Immature natural killer cell (primary cell): ENCODE results near the gene ABCC3. TPM values are rescaled to one million over a fixed set of nuclear protein-coding genes. Genes with fewer than 3 reads are reported as not detected.

Experiments
- DNase-seq, 3 donors: peaks; one replicate each; pipeline ENCODE4 v3.0.0; 2022; ENCODE audit warnings: mixed read lengths in 1 of 3
- H3K27ac Mint-ChIP-seq, 6 donors: one replicate each; pipeline ENCODE4 v1.8.0; 2020; ENCODE audit warnings: mixed read lengths in 6 of 6, mild to moderate bottlenecking in 5 of 6, inconsistent platforms in 4 of 6, moderate library complexity in 3 of 6
- H3K27me3 Mint-ChIP-seq, 3 donors: one replicate each; pipeline ENCODE4 v1.8.0; 2020 to 2021; ENCODE audit warnings: low read depth in 3 of 3, mild to moderate bottlenecking in 3 of 3, mixed read lengths in 3 of 3, moderate library complexity in 3 of 3, inconsistent platforms in 1 of 3
- H3K36me3 Mint-ChIP-seq, 3 donors: one replicate each; pipeline ENCODE4 v1.8.0; 2020; ENCODE audit warnings: mixed read lengths in 3 of 3, inconsistent platforms in 2 of 3, mild to moderate bottlenecking in 2 of 3
- H3K4me1 Mint-ChIP-seq, 2 donors: one replicate each; pipeline ENCODE4 v1.8.0; 2020; ENCODE audit warnings: inconsistent platforms in 2 of 2, mild to moderate bottlenecking in 2 of 2, mixed read lengths in 2 of 2, moderate library complexity in 1 of 2
- H3K4me3 Mint-ChIP-seq, 5 donors: one replicate each; pipeline ENCODE4 v1.8.0; 2020; ENCODE audit warnings: mild to moderate bottlenecking in 5 of 5, mixed read lengths in 5 of 5, inconsistent platforms in 3 of 5, moderate library complexity in 3 of 5
- H3K9me3 Mint-ChIP-seq, 6 donors: one replicate each; pipeline ENCODE4 v1.8.0; 2020; ENCODE audit warnings: mild to moderate bottlenecking in 6 of 6, mixed read lengths in 6 of 6, inconsistent platforms in 4 of 6, moderate library complexity in 3 of 6
- polyA plus RNA-seq, 3 donors: library from polyadenylated mRNA; unstranded; fragments of 300-500 nt; fragmentation: Illumina TruSeq; gene quantifications; one replicate each; pipeline ENCODE4 v1.2.3, GENCODE V29; 2021

The ABCC3 gene
- polyA plus RNA-seq, 3 donors from 2014 or later = 0.52 to 1.2 TPM; not detected in 1

DNA sequence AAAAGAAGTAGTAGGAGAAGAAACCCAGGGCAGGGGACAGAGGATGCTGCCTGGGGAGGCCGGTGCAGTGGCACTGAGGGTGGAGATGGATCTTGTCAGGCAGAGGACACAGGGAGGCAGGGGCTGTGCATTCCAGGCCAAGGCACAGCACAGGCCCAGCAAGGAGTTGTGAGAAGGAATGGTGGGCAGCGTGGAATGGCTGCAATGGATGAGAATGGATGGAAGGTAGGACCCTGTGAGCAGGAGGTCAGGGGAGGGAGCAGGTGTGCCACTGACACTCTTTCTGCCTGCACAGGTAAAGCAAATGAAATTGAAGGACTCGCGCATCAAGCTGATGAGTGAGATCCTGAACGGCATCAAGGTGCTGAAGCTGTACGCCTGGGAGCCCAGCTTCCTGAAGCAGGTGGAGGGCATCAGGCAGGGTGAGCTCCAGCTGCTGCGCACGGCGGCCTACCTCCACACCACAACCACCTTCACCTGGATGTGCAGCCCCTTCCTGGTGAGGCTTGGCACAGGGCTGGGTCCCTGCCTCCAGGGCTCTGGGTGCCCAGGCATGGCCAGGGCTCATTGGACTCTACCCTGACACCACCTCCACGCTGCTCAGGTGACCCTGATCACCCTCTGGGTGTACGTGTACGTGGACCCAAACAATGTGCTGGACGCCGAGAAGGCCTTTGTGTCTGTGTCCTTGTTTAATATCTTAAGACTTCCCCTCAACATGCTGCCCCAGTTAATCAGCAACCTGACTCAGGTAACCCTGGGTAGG is 32.8 kb downstream of the ABCC3 start:
- H3K27me3 Mint-ChIP-seq = peaks cover 0 to 5% (median 0%) of the 10 kb centered on the region in 3 donors
- H3K36me3 Mint-ChIP-seq = no peaks in the 10 kb centered on the region
- no peaks in the 10 kb centered on the region for H3K4me1 Mint-ChIP-seq
- H3K27ac Mint-ChIP-seq = no peak overlapping the region
- no peak for DNase-seq
- H3K4me3 Mint-ChIP-seq = no peak overlapping the region
- no peaks in the 10 kb centered on the region for H3K9me3 Mint-ChIP-seq

DNA sequence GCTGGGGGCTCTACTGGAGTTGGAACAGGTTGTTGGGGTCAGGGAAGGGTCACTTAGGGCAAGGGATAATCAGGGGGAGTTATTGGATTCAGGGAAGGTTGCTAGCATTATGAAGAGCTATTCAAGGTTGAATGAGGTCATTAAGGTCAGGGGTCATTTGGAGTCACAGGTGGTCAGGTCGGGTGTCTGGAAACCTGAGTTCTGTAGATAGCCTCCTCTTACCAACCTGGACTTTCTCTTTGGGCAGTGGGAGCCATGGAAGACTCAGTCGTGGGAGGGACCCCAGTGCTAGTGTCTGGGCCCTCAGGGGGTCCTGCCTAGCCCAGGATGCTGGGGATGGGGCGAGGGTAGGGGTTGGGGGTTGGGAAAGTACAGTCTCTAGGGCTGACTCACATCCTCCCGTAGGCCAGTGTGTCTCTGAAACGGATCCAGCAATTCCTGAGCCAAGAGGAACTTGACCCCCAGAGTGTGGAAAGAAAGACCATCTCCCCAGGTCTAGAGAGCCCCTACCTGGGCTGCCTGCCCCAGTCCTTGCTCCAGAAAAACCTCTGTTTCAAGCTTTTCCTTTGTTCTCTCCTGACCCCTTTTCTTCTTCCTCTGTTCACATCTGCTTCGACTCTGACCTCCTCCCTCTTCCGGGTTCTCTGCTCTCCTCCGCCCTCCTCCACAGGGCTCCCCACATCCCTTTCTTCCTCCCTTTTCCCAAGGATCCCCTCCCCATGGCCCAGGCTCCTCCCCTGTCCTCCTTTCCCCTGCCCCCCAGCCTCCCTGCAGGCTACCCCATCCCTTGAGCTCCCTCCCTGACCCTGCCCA is 33.5 kb downstream of the ABCC3 start:
- no peaks in the 10 kb centered on the region for H3K36me3 Mint-ChIP-seq
- no peak overlapping the region for H3K27ac Mint-ChIP-seq
- no peaks in the 10 kb centered on the region for H3K9me3 Mint-ChIP-seq
- peaks cover 0 to 2% (median 0%) of the 10 kb centered on the region in 3 donors for H3K27me3 Mint-ChIP-seq
- DNase-seq = no peak
- no peak overlapping the region for H3K4me3 Mint-ChIP-seq
- no peaks in the 10 kb centered on the region for H3K4me1 Mint-ChIP-seq

DNA sequence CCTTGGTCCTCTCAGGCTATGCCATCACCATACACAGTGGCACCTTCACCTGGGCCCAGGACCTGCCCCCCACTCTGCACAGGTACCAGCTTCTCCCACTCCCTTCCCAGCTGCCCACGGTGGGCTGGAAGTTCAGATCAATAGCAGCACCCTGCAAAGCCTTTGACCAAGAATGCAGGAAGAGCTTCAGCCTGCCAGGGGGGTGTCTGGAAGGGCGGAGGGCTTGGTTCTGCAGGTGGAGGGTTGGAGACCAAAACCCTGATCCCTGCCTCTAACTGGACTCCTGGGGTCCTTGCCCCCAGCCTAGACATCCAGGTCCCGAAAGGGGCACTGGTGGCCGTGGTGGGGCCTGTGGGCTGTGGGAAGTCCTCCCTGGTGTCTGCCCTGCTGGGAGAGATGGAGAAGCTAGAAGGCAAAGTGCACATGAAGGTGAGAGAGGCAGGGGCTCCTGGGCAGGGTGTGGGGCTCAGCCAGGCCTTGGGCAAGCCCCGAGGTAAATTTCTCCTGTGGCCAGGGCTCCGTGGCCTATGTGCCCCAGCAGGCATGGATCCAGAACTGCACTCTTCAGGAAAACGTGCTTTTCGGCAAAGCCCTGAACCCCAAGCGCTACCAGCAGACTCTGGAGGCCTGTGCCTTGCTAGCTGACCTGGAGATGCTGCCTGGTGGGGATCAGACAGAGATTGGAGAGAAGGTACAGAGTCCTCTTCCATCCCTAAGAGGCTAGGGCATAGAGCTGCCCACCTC is 34.3 kb downstream of the ABCC3 start:
- H3K4me3 Mint-ChIP-seq = no peak overlapping the region
- DNase-seq = no peak
- peaks cover 0 to 2% (median 0%) of the 10 kb centered on the region in 3 donors for H3K27me3 Mint-ChIP-seq
- no peaks in the 10 kb centered on the region for H3K9me3 Mint-ChIP-seq
- H3K27ac Mint-ChIP-seq = peak overlapping the region in 1 of 6 donors; percentile 25
- no peaks in the 10 kb centered on the region for H3K36me3 Mint-ChIP-seq
- no peaks in the 10 kb centered on the region for H3K4me1 Mint-ChIP-seq

DNA sequence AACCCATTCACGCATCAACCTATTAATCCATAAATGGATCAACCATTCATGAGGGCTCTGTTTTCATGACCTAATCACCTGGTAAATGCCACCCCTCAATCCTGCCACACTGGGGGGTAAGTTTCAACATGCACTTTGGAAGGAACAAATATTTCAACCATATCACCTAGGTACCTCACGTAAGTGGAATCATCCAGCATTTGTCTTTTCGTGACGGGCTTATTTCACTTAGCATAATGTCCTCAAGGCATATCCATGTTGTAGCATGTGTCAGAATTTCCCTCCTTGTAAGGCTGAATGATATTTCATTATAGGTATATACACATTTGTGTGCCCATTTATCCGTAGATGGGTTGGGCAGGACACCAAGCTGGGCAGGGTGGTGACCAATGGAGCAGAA is 37.4 kb downstream of the ABCC3 start:
- Mint-ChIP-seq H3K9me3 (no peaks in the 10 kb centered on the region), H3K4me1 (no peaks in the 10 kb centered on the region), H3K27ac (no peak overlapping the region), H3K36me3 (no peaks in the 10 kb centered on the region), H3K4me3 (no peak overlapping the region), H3K27me3 (peaks cover 0 to 2% (median 2%) of the 10 kb centered on the region in 3 donors)
- DNase-seq = no peak

DNA sequence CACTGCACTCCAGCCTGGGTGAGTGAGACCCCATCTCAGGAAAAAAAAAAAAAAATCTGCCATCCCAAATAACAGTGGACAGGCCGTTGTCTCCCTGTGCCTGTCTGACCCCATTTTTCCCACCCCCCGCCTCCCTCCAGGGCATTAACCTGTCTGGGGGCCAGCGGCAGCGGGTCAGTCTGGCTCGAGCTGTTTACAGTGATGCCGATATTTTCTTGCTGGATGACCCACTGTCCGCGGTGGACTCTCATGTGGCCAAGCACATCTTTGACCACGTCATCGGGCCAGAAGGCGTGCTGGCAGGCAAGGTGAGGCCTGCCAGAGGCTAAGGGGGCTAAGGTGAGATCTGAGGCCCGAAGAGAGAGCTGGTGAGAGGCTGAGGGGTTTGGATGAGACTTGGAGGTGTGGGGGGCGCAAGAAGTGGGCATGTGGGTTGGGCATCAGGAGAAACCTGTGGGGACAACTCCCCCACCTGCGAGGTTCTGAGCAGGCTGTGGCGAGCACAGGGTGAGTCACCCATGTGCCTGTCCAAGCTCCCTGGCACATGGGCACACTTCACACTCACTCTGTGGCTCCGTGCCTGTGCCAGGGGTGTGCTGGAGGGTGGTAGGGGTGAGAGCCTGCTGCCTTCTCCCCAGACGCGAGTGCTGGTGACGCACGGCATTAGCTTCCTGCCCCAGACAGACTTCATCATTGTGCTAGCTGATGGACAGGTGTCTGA is 38.3 kb downstream of the ABCC3 start:
- H3K27ac Mint-ChIP-seq = no peak overlapping the region

DNA sequence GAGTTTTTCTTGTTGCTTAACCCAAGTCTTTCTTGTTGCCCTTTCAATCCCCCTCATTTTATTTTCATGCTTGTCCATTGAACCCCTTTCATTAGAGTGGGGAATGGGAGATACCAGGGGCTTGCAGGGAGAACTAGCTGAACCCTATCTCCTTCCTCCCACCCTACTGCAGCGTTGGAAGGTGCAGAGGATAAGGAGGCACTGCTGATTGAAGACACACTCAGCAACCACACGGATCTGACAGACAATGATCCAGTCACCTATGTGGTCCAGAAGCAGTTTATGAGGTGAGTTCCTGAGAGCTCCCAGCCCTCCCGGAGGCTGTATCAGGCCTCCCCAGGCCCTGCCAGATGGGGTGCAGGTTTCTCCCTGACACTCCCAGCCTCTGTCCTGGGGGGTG is 40.5 kb downstream of the ABCC3 start:
- H3K27ac Mint-ChIP-seq = no peak overlapping the region
- no peak for DNase-seq
- H3K4me1 Mint-ChIP-seq = no peaks in the 10 kb centered on the region
- H3K27me3 Mint-ChIP-seq = peaks cover 2% of the 10 kb centered on the region in 3 donors
- no peaks in the 10 kb centered on the region for H3K36me3 Mint-ChIP-seq
- H3K4me3 Mint-ChIP-seq = no peak overlapping the region
- no peaks in the 10 kb centered on the region for H3K9me3 Mint-ChIP-seq

More for the DNA sequence above, 38.3 kb downstream of the ABCC3 start:
- Mint-ChIP-seq H3K9me3 (no peaks in the 10 kb centered on the region), H3K36me3 (no peaks in the 10 kb centered on the region), H3K4me1 (no peaks in the 10 kb centered on the region), H3K27me3 (peaks cover 2% of the 10 kb centered on the region in 3 donors), H3K4me3 (no peak overlapping the region)
- DNase-seq = no peak

DNA sequence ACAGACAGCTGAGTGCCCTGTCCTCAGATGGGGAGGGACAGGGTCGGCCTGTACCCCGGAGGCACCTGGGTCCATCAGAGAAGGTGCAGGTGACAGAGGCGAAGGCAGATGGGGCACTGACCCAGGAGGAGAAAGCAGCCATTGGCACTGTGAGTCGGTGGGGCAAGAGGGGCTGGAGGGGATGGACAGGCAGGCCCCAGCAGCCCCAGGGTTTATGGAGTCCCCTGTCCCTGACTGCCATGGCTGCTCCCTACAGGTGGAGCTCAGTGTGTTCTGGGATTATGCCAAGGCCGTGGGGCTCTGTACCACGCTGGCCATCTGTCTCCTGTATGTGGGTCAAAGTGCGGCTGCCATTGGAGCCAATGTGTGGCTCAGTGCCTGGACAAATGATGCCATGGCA is 40.9 kb downstream of the ABCC3 start:
- Mint-ChIP-seq H3K4me3 (no peak overlapping the region), H3K27me3 (peaks cover 2% of the 10 kb centered on the region in 3 donors), H3K9me3 (no peaks in the 10 kb centered on the region), H3K4me1 (no peaks in the 10 kb centered on the region), H3K36me3 (no peaks in the 10 kb centered on the region), H3K27ac (no peak overlapping the region)
- DNase-seq = no peak

DNA sequence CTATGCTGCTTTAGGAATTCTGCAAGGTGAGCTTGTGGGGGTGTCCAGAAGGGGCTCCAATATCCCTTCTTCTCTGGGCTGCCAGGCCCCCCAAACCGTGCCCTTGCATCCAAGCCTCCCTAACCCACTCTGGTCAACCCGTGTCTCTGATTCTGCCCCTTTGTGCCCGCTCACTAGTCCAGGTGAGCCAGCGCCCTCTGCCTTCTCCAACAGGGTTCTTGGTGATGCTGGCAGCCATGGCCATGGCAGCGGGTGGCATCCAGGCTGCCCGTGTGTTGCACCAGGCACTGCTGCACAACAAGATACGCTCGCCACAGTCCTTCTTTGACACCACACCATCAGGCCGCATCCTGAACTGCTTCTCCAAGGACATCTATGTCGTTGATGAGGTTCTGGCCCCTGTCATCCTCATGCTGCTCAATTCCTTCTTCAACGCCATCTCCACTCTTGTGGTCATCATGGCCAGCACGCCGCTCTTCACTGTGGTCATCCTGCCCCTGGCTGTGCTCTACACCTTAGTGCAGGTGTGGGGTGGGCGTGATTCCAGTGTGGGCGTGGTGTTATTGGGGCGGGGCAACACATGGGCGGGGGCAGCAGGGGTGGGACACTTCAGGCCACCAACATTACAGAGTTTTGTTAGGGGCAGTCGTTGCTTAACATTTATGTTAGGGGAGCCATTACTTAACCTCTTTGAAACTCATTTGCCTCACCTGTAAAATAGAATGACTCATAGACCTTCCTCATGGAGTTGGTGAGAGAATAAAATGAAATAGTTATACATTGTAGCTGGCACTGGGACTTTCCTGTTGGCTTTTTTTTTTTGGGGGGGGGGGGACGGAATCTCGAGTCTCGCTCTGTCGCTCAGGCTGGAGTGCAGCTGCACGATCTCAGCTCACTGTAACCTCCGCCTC is 41.6 kb downstream of the ABCC3 start:
- Mint-ChIP-seq H3K9me3 (peaks cover 0 to 2% (median 0%) of the 10 kb centered on the region in 6 donors), H3K4me3 (no peak overlapping the region)

DNA sequence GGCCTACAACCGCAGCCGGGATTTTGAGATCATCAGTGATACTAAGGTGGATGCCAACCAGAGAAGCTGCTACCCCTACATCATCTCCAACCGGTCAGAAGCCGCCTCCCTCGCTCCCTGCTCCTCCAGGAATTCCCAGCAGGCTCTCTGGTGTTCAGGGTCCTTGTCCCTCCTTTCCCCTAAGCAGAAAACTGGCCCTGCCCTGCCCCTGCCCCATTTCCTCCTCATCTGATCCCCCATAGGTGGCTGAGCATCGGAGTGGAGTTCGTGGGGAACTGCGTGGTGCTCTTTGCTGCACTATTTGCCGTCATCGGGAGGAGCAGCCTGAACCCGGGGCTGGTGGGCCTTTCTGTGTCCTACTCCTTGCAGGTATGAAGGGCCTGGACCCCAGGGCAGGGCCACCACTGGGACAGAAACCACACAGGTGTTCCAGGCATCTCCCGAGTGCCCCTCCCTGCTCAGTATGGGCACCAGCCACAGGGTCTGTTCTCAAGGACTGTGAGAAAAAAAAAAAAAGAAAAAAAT is 43.2 kb downstream of the ABCC3 start:
- peaks cover 1 to 7% of the 10 kb centered on the region in 2 donors for H3K4me1 Mint-ChIP-seq
- H3K27me3 Mint-ChIP-seq = peaks cover 2 to 9% (median 2%) of the 10 kb centered on the region in 3 donors
- no peak overlapping the region for H3K27ac Mint-ChIP-seq
- peaks cover 0 to 3% (median 0%) of the 10 kb centered on the region in 6 donors for H3K9me3 Mint-ChIP-seq
- H3K36me3 Mint-ChIP-seq = no peaks in the 10 kb centered on the region
- DNase-seq = no peak
- H3K4me3 Mint-ChIP-seq = no peak overlapping the region

More for the DNA sequence above, 41.6 kb downstream of the ABCC3 start:
- no peak for DNase-seq
- Mint-ChIP-seq H3K27ac (no peak overlapping the region), H3K36me3 (no peaks in the 10 kb centered on the region), H3K27me3 (peaks cover 2 to 3% (median 2%) of the 10 kb centered on the region in 3 donors), H3K4me1 (peaks cover 0 to 4% of the 10 kb centered on the region in 2 donors)

DNA sequence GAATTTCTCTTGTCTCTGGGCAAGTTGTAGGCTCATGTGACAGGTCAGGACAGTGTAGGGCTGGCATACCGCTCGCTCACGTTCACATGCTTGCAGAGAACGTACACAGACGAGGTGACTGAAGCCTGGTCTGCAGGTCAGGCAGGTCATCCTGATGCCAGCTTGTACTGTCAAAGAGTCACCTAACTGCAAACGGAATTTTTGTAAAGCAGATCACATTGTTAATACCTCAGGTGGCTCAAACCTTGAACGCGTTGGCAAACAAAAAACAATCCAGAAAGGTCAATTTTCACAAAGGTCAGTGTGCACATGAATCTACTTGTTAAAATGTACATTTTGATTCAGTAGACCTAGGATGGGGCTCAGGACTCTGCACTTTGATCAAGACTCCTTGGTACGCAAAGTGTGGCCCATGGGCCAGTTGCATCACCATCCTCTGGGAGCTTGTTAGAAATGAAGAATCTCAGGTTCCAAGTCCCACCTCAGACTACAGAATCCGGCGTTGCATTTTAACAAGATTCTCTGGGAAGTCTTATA is 44.4 kb downstream of the ABCC3 start:
- Mint-ChIP-seq H3K27ac (no peak overlapping the region), H3K4me3 (no peak overlapping the region), H3K4me1 (peaks cover 1 to 7% of the 10 kb centered on the region in 2 donors), H3K27me3 (peaks cover 2 to 9% (median 2%) of the 10 kb centered on the region in 3 donors), H3K9me3 (peaks cover 0 to 3% (median 0%) of the 10 kb centered on the region in 6 donors), H3K36me3 (no peaks in the 10 kb centered on the region)
- DNase-seq = no peak

DNA sequence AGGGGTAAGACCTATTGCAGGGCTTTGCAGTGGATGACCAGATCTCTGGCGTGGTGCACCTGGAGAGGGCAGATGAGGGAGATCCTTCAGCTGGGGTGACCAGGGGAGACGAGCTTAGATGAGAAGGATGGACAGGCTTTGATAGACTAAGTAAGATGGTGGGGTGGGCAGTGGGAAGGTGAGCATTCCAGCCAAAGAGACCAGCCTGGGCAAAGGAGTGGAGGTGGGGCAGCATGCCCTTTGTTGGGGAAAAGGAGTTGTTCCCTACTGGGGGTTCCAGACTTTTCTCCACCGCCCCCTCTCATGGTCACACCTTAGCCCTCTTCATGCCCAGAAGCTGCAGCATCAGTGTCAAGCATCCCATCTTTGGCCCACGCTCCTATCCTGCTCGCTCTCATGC is 45.4 kb downstream of the ABCC3 start:
- Mint-ChIP-seq H3K4me3 (no peak overlapping the region), H3K36me3 (no peaks in the 10 kb centered on the region), H3K4me1 (peaks cover 1 to 7% of the 10 kb centered on the region in 2 donors), H3K9me3 (peaks cover 0 to 3% (median 0%) of the 10 kb centered on the region in 6 donors), H3K27ac (no peak overlapping the region), H3K27me3 (peaks cover under 1 to 9% (median 2%) of the 10 kb centered on the region in 3 donors)
- DNase-seq = no peak
